Heart left ventricle (tissue), 13 donors: ENCODE results near the gene PLBD2.

Source experiments
- POLR2A ChIP-seq, 2 donors: fragments of 450-650 bp; IDR thresholded peaks; one replicate each; pipeline ENCODE4 v1.6.1; 2017; ENCODE audit warnings: antibody characterized with exemption in 2 of 2, mild to moderate bottlenecking in 2 of 2, moderate library complexity in 2 of 2
- TF ChIP-seq, protein P1 (sequence below), 12 donors: fragments of 200-600 bp; sonication (generic) in 4 of 12; IDR thresholded peaks; one replicate each; pipeline versions ENCODE4 v1.5.0 to v1.8.0; 2018 to 2022; ENCODE audit warnings: antibody characterized with exemption in 12 of 12, mild to moderate bottlenecking in 5 of 12
- donor health status: ischemic (EF 13 %, LVEDD 7.1; RV severe dilation, severe dysfunction).
- donor health status: DM: no; HTN: yes; CAD: no.
- donor health status: DM: no; HTN: no; CAD: no.
- donor health status: ischemic (EF 25% LVEDD 6.9; RV normal size, moderate dysfunction).
- donor health status: ischemic (EF 25% LVEDD 5.7; RV mildly dilated, moderate dysfunction).
- donor health status: ischemic (EF 35%, LVEDD 5.7; RV mildly dilated, moderate dysfunction).
- donor health status: nonischemic (EF 11% LVEDD 7.7; RV severe dilation, severe dysfunction).
- donor health status: DM: yes; HTN: yes; CAD: no.
- donor health status: PGD.
- donor health status: ischemic (EF 29% LVEDD 5.4; RV normal size, mild dysfunction).
- donor health status: nonischemic (EF 23%, LVEDD 6.1; RV moderate dilation, normal function).

DNA sequence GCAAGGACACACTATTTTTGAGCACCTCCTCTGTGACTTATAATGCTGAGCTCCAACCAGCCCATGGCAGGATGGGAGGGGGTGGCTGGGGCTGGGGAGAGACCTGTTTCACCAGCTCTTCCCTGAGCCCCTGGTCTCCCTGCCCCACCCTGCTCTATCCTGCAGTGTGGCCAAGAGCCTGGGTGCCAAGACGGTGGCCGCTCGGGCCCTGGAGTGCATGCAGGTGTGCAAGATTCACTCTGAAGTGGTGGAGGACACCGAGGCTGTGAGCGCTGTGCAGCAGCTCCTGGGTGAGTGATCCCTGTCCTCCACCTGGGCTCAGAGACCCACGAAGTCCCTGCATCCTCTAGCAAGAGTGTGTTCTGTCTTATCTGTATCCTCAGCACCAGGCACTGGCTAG lies 78.2 kb downstream of the PLBD2 start:
- TF ChIP-seq, protein P1, sequence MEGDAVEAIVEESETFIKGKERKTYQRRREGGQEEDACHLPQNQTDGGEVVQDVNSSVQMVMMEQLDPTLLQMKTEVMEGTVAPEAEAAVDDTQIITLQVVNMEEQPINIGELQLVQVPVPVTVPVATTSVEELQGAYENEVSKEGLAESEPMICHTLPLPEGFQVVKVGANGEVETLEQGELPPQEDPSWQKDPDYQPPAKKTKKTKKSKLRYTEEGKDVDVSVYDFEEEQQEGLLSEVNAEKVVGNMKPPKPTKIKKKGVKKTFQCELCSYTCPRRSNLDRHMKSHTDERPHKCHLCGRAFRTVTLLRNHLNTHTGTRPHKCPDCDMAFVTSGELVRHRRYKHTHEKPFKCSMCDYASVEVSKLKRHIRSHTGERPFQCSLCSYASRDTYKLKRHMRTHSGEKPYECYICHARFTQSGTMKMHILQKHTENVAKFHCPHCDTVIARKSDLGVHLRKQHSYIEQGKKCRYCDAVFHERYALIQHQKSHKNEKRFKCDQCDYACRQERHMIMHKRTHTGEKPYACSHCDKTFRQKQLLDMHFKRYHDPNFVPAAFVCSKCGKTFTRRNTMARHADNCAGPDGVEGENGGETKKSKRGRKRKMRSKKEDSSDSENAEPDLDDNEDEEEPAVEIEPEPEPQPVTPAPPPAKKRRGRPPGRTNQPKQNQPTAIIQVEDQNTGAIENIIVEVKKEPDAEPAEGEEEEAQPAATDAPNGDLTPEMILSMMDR (IDR thresholded peaks at IDR 0.05) = no peak
- no peak for TF ChIP-seq POLR2A (IDR thresholded peaks at IDR 0.05)
